Measurements from ENCODE around the gene IL32. TPM values are rescaled to one million over a fixed set of nuclear protein-coding genes. Genes with fewer than 3 reads are reported as not detected.

IL32 gene
- total and polyA plus RNA-seq, 9 of the 15 experiments (the other 6 are each of a cell fraction or from before 2014, with no cell fraction given), result 0.21 to 2.2 (median 0.37) TPM; not detected in 3

DNA sequence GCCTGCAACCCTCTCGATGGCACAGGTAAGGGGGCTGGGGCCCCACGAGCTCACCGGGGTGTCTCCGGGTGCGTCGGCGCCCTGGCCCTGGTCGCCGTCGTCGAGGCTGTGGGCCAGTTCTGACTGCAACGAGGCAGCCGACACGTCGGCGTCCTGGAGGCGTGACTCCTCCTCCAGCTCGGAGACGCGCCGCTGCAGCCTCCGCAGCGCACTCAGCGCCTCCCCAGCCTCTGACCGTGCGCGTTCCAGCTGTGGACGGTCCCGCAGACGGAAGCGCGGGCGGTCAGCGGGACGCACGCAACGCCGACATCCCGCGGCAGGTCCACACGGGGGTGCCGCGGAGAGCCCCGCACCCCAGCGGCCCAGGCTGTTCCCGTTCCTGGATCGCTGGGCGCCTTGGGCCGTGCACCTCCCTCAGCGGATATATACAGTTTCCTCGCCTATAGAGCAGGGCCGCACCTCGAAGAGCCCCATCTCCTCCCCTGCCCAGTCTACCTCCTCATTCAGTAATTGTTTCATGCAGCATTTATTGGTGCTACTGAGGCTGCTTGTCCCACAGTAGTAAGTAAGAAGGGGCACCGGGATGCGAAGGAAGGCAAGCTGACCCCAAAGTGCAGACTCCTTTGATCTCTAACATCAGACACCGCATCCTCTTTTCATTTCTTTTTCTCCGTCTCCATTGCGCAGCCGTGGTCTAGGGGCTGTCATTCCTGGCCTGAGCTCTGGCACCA, 35.8 kb upstream of the IL32 start (continued):
- no peak for TF ChIP-seq THAP7 (CRISPR knock-in tag; IDR thresholded peaks at IDR 0.05)
- TF ChIP-seq KAT2B (IDR thresholded peaks at IDR 0.05; ENCODE audit: low read depth, low read length), result no peak
- no peak for TF ChIP-seq ZNF3 (CRISPR knock-in tag; IDR thresholded peaks at IDR 0.05)
- TF ChIP-seq ZBED1 (IDR thresholded peaks at IDR 0.05), result no peak
- no peak for TF ChIP-seq POLR3A (IDR thresholded peaks at IDR 0.05; ENCODE audit: borderline replicate concordance, extremely low read depth, insufficient read depth, insufficient read length)
- no peak for TF ChIP-seq HDAC3 (IDR thresholded peaks at IDR 0.05; ENCODE audit: borderline replicate concordance, partially characterized antibody)
- TF ChIP-seq KDM2B (CRISPR knock-in tag; IDR thresholded peaks at IDR 0.05), result no peak; the same call in 1 of the 2 replicates
- TF ChIP-seq TRIM25 (IDR thresholded peaks at IDR 0.05; ENCODE audit: borderline replicate concordance), result no peak
- TF ChIP-seq ZNF444 (CRISPR knock-in tag; IDR thresholded peaks at IDR 0.05), result no peak
- no peak for TF ChIP-seq NKRF (IDR thresholded peaks at IDR 0.05; ENCODE audit: borderline replicate concordance)
- no peak for TF ChIP-seq CHD2 (IDR thresholded peaks at IDR 0.05; ENCODE audit: low read depth, low read length)
- TF ChIP-seq ZNF740 (CRISPR knock-in tag; IDR thresholded peaks at IDR 0.05), result no peak
- TF ChIP-seq ZNF740 (tag; IDR thresholded peaks at IDR 0.05), result no peak
- no peak for TF ChIP-seq ZBTB34 (CRISPR knock-in tag; IDR thresholded peaks at IDR 0.05)
- no peak for TF ChIP-seq ZNF274 (IDR thresholded peaks at IDR 0.05; ENCODE audit: borderline replicate concordance, low read depth, low read length)
- no peak for TF ChIP-seq NONO (IDR thresholded peaks at IDR 0.05; ENCODE audit: low read depth in 2 of 2, low read length in 1 of 2)
- TF ChIP-seq DIDO1 (tag; IDR thresholded peaks at IDR 0.05; ENCODE audit: low read depth), result no peak
